ENCODE results near the gene AGFG1.

AGFG1 gene

GRCh38 chr2:227471924-227472264 is at the start of gene AGFG1:
AGFG1 (plus strand) TSS chr2:227472156; CDS start chr2:227472422, 266 bp downstream.
- DNase-seq = peak; percentile 67 to 88

GRCh38 chr2:227423656-227424499 is 48.1 kb upstream of the AGFG1 start:
- DNase-seq = no peak

- DNase-seq = no peak
Measured at GRCh38 chr2:227428731-227429285, 43.1 kb upstream of the AGFG1 start.

GRCh38 chr2:227430639-227431038 is 41.3 kb upstream of the AGFG1 start:
- no peak for DNase-seq

GRCh38 chr2:227433171-227433570 is 38.8 kb upstream of the AGFG1 start:
- DNase-seq = no peak

DNA sequence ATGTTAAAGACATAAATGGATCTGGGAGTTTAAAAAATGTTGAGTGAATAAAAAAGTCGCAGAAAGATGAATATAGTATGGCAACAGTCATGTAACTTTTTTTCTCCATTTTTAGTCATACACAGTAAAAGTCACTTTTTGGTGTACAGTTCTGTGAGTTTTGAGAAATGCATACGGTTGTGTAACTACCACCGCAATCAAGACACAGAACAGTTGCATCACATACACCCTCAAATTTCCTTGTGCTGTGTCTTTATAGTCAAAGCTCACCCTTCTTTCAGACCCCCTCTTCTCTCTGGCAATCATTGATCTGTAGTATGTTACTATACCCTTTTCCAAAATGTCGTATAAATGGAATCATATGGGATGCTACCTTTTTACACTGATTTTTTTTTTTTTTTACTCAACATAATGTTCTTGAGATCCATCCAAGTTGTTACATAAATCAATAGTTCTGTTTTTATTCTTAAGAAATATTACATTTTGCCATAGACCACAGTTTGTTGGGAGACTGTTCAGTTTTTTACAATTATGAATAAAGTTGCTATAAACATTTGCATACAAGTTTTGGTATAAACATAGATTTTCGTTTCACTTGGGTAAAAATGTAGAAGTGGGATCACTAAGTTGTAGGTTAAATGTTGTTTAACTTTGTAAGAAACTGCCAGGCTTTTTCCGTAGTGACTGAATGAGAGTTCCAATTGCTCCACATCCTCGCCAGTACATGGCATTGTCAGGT is 35.4 kb upstream of the AGFG1 start:
- no peak for DNase-seq

GRCh38 chr2:227439214-227439613 is 32.7 kb upstream of the AGFG1 start:
- no peak for DNase-seq

GRCh38 chr2:227442639-227443038 is 29.3 kb upstream of the AGFG1 start:
- DNase-seq = no peak

DNA sequence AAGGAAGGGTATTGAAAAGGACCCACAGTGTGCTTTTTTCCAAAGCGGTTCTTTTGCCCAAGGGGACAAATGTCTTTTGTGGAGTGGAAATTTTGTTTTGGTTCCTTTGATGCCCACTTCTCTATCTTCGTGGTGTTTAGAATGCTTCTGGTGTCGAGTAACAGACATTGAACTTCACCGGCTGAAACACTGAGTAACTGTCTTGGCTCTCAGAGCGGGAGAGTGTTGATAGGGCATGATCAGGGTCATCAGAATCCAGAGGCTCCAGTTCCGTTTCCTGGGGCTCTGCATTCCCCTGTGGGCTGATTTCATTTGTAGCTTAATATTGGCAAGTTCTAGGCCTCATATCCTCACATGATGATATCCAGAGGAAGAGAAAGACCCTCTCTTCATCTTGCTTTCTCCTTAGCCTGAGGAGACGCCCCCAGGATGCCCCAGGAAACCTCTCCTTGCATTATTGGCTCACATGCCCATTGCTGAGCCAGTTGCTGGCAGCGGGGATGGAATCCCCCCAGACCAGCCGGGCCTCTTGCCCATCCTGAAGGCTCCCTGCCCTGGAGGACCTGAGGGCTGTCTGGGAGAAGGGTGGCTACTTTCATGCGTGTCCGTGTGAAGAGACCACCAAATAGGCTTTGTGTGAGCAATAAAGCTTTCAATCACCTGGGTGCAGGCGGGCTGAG is 27.9 kb upstream of the AGFG1 start:
- DNase-seq = no peak

GRCh38 chr2:227447606-227448005 is 24.4 kb upstream of the AGFG1 start:
- DNase-seq = no peak

DNA sequence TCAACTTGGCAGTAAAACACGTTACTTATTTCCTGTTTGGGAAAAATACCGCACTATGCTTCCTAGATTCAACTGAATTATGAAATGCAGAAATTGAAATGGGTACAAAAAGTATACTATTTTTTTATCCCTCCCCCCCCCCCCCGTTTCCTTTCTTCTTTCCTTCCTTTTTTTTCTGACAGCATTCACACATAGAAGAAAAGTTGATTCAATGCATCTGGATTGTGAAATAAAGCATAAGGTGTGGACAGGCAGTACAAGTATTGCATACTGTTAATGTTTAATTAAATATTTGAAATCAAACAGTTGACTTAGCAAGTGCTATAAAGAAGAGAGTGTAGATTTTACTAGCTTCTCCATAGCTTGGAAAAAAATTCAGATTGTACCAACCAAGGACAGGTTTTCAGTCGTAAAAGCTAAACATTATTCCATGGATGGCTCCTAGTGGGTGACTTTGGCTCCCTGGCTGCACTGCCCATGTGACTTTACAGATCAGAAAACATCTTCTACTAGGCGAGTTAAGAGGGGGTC is 21.6 kb upstream of the AGFG1 start:
- no peak for DNase-seq

DNA sequence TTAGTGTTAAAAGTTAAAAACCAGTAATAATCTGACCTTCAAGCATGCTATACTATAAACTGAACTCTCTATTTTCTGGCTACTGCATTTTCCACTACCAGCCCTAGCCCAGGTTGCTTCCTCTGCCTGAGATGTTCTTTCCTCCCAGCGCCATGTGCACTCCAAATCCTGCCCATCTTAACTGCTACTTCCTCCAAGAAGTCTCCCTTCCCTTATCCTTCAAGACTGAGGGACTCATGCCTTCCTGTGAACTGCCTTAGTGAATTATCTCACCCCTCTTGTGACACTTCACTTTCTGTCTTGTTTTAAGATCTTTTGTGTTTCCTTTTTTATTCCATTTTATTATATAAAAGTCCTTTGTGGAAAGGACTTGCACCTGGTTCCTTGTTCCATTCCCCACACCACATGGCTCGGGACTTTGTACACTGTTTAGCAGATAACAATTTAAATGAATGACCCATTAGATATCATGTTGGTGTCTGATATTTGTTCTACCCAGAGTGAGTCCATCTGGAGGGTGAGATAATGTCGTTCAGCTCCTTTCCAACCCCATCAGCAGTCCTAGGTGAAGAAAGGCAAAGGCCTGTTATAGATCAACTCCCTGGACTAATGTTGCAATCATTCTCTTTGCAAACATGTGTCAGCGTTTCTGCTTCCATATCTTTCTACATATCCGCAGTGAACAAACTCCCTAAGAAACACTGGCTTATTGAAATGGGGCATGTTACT is 20.9 kb upstream of the AGFG1 start:
- no peak for DNase-seq

DNA sequence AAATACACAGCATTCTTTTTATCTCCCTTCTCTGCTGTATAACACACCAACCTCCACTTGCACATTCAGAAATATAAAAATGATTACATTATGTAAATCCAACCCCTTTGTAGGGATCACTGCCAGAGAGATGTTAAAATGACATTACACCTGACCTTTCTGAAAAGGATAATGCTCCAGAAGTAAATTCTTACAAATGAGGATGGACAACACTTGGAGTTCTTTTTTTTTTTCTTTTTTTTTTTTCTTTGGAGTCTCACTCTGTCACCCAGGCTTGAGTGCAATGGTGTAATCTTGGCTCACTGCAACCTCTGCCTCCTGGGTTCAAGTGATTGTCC is 20.3 kb upstream of the AGFG1 start:
- DNase-seq = no peak

DNA sequence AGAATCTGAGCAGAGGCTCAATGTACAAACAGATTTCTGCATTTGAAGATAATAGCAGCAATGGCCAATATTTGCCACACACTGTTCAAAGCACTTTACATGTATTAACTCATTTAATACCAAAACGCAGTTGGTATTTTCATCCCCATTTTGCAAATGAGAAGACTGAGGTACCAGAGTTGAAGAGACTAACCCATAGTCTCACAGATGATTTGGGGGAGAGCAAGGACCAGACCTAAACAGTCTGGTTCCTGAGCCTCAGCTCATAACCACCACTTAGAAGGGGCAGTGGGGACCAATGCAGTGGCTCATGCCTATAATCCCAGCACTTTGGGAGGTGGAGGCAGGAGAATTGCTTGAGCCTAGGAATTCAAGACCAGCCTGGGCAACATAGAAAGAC is 18.1 kb upstream of the AGFG1 start:
- DNase-seq = no peak

- no peak for DNase-seq
Measured at GRCh38 chr2:227454323-227454860, 17.6 kb upstream of the AGFG1 start.

- no peak for DNase-seq
Measured at GRCh38 chr2:227455200-227455599, 16.8 kb upstream of the AGFG1 start.

DNA sequence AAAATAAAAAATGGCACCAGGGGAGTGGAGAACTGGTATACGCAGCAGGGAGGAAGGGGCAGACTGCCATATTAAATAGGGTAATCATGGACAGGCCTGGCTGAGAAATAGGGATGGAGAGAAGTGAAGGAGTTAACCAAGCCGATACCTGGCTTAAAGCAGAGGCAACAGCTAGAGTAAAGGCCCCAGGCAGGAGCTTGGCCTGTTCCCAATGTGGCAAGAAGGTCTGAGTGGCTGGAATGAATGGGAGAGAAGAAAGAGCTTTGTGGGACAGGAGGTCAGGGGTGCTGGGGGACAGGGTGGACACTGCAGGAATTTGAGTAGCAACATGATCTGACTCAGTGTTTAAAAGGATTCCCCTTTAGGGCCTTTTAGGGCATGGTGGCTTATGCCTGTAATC is 15.9 kb upstream of the AGFG1 start:
- DNase-seq = no peak

DNA sequence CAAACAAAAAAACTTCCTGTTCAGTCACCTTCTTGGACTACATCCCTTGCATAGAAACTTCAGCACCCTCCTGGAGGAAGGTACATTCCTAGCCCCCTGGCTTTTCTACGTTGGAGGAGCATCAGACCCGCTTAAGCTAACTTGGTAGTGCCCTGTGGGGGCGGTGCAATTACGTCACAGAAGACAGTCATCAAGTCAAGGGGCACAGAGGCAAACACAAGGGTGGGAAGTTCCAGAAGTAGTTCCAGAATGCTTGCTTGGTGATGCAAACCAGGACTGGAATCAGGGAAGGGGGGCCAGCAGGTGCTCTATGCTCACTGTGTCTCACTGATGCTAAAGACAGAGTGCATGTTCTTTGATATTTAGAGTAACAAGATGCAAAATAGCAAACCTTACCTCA is 15.2 kb upstream of the AGFG1 start:
- DNase-seq = no peak

DNA sequence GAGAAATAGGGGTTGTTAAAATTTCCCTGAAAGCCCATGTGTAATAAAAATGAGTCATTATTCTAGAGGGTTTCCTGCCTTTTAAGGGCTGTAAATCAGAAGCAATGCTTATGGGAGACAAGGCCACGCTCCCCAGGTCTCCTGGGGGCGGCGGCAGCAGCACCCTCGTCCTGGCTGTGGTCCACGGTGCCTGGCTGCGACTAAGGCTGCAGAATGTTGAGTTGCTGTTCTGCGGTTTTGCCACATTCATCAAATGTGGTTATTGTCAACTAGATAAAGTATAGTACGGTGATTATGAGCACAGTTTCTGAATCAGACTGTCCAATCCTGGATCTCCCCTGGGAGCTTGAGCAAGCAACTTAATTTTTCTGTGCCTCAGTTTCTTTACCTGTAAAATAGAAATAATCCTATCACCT is 11.9 kb upstream of the AGFG1 start:
- no peak for DNase-seq

- no peak for DNase-seq
Measured at GRCh38 chr2:227460833-227461232, 11.1 kb upstream of the AGFG1 start.

- no peak for DNase-seq
Measured at GRCh38 chr2:227461811-227462461, 10.0 kb upstream of the AGFG1 start.

- no peak for DNase-seq
Measured at GRCh38 chr2:227462462-227462951, 9.4 kb upstream of the AGFG1 start.

Measured in NCI-H526 (cell line).